Measurements from ENCODE around the gene ANKRD13A. TPM values are rescaled to one million over a fixed set of nuclear protein-coding genes. Genes with fewer than 3 reads are reported as not detected.
"Not testable (repeated sequence)": the region's sequence is repeated elsewhere in the genome, so short reads cannot be mapped to it uniquely, and the experiment has no call there.

ANKRD13A gene
- total RNA-seq, 1 experiment from 2014 or later = 39.4 TPM

DNA sequence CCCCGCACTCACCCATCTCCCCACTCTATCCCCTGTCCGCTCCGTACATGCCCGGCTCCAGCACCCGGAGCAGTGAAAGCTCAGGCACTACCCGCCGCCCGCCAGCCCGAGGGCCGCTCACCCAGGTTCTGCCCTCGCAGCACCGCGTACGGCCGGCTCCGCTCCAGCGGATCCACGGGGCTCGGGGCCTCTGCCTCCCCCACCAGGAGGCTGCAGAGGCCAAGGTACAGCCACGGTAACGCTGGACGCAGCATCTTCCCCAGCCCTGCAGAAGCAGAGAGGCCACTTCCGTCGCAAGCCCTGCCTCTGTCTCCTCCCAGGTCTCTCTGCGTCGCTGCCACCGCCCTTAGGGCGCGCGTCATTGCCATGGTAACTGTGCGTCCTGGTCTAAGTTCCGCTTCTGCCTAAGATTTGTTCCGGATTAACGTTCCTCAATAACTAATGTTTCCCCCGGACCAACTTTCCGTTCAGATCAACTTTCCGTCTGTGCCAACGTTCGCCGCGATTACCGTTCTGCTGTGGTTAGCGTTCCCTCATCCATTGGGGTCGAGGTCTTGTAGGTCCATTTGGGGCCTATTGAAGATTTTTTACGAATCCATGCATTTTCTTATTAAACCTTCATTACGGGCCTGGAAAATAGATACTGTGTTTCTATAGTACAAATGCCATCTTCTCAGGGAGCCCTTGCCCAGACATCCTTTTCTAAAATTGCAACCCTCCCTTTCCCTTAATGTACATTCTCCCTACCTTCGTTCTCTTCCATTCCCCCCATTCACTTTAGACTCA is 49.2 kb downstream of the ANKRD13A start, which contains the start of gene C12orf76:
Gene C12orf76, minus strand, starts transcription at position 281 of the 786 bp plus-strand sequence. Its CDS starts 27 bp downstream, at position 254.
- peak; percentile 95 for DNase-seq (ENCODE audit: low read depth)

DNA sequence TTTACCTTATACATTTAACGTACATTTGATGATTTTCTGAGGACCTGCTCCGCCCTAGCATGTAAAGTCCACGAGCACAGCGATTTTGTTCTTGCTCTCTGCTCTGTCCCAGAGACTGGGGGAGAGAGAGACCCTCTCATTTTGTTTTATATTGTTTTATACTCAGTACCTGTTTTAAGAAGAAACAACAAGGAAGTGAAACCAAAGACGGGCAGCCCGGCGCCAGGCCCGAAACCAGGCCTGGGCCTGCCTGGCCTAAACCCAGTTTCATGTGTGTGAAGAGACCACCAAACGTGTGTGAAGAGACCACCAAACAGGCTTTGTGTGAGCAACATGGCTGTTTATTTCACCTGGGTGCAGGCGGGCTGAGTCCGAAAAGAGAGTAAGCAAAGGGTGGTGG is 49.8 kb downstream of the ANKRD13A start:
- DNase-seq (ENCODE audit: low read depth) = not testable (repeated sequence)

GRCh38 chr12:110049666-110050065 is 50.4 kb downstream of the ANKRD13A start:
- DNase-seq (ENCODE audit: low read depth) = not testable (repeated sequence)

GRCh38 chr12:110050927-110051326 is 51.7 kb downstream of the ANKRD13A start:
- DNase-seq (ENCODE audit: low read depth) = no peak

- peak; percentile 91 for DNase-seq (ENCODE audit: low read depth)
Measured at GRCh38 chr12:110055375-110056352, 56.4 kb downstream of the ANKRD13A start.

GRCh38 chr12:110056643-110057042 is 57.4 kb downstream of the ANKRD13A start:
- DNase-seq (ENCODE audit: low read depth) = peak; percentile 11

- no peak for DNase-seq (ENCODE audit: low read depth)
Measured at GRCh38 chr12:110058875-110059615, 59.8 kb downstream of the ANKRD13A start.

- DNase-seq (ENCODE audit: low read depth) = no peak
Measured at GRCh38 chr12:110059651-110060000, 60.4 kb downstream of the ANKRD13A start.

- no peak for DNase-seq (ENCODE audit: low read depth)
Measured at GRCh38 chr12:110062241-110062640, 63.0 kb downstream of the ANKRD13A start.

DNA sequence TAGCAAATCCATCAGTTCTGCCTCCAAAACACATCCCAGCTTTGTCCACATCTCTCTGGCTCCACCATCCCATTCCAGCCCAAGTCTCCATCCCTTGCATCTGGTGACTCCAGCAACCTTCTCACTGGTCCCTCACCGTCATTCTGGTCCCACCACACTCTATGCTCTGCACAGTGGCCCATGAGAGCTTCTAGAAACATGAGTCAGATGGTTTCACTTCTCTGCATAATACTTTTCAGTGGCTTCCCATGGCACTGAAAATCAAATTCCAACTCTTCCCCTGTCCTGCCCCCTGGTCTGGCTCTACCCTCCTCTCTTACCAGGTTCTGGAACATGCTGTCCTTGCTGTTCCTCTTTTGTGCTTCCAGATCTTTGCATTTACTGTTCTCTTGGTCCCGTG is 66.3 kb downstream of the ANKRD13A start:
- DNase-seq (ENCODE audit: low read depth) = no peak

DNA sequence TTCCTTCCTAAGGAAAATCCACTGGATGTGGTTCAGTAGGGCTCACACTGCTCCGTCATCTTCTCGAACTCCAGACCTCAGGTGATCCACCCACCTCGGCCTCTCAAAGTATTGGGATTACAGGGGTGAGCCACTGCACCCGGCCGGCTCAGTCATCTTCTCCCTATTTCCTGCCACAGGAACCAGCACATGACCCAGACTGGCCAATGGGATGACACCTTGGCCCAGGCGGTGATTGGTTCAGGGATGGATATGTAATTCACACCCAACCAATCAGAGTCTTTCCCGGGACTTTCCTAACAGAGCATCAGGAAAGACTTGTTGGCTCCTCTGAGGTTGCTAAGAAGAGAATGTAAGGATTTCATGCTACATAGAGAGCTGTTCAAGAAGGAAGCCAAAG is 68.3 kb downstream of the ANKRD13A start:
- no peak for DNase-seq (ENCODE audit: low read depth)

DNA sequence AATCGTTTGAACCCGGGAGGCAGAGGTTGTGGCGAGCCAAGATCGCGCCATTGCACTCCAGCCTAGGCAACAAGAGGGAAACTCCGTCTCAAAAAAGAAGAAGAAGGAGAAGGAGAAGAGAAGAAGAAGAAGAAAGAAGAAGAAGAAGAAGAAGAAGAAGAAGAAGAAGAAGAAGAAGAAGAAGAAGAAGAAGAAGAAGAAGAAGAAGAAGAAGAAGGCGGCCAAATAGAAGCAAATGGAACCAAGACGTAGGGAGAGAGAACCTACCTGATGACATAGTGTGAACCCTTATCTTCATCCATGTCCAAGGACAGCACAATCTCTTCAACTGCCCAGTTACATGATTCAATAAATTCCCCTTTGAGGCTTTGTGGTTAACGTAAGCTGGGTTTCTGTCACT is 68.9 kb downstream of the ANKRD13A start:
- not testable (repeated sequence) for DNase-seq (ENCODE audit: low read depth)

DNA sequence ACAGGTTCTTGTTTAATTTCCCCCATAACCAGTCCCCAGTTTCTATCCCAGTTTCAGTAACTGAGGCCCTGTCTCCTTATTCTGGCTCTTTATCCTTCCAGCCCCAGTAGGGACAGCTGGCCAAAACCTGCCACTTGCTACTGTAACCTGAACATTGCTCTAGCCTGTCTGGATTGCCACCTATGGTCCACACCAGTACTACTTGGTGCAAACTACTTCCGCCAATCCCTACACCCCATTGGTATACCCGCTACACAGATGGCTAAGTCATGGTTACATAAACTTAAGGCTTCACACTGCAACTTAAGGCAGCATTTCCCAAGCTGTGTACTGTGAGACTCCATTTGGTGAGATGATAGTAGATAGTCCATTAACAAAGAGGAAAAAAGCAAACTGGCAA is 69.4 kb downstream of the ANKRD13A start:
- DNase-seq (ENCODE audit: low read depth) = no peak

- DNase-seq (ENCODE audit: low read depth) = no peak
Measured at GRCh38 chr12:110071504-110071903, 72.3 kb downstream of the ANKRD13A start.

DNA sequence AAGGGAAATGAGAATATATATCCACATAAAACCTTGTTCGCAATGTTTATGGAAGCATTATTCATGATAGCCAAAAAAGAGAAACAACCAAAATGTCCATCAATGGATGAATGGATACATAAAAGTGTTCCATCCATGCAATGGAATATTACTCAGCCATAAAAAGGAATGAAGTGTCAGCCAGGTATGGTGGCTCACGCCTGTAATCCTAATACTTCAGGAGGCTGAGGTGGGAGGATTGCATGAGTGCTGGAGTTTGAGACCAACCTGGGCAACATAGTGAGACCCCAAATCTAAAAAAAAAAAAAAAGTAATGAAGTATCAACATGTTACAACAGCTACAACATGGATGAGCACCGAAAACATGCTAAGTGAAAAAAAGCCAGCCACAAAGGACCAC is 72.7 kb downstream of the ANKRD13A start:
- no peak for DNase-seq (ENCODE audit: low read depth)

GRCh38 chr12:110072636-110073035 is 73.4 kb downstream of the ANKRD13A start:
- not testable (repeated sequence) for DNase-seq (ENCODE audit: low read depth)

GRCh38 chr12:110073049-110073831 is 74.0 kb downstream of the ANKRD13A start:
- peak; percentile 59 for DNase-seq (ENCODE audit: low read depth)

- DNase-seq (ENCODE audit: low read depth) = no peak
Measured at GRCh38 chr12:110074089-110074488, 74.9 kb downstream of the ANKRD13A start.

DNA sequence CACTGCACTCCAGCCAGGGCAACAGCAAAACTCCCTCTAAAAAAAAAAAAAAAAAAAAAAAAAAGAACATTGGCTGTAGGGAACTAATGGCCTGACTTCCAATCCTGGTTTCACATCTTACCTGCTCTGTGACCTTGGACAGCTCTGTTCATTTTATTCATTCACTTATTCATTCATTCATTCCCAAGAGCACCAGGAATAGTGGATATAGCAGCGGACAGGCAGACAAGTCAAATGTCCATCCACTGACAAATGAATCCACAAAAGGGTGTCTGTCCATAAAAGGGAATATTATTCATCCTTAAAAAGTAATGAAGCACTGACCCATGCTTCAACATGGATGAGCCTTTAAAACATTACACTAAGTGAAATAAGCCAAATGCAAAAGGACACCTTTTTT is 76.7 kb downstream of the ANKRD13A start:
- DNase-seq (ENCODE audit: low read depth) = no peak

DNA sequence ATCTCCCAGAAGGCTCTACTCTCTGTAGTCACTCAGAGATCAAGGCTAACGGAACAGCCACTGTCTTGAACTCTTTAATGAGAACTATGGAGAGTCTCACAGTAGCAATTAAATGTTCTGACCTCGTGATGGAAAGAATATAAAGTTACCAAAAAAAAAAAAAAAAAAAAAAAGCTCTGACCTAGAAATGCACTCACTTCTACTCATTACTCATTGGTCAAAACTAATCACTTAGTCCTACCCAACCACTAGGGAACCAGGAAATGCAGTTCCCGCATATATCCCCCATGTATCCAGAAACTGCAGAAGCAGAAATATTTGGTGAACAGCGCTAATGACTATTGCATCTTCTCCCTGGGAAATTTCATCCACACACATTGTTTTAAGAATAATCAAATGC is 78.6 kb downstream of the ANKRD13A start:
- no peak for DNase-seq (ENCODE audit: low read depth)

Data from RPMI7951 (cell line).